ENCODE results near the gene MORN1.
A peak's percentile ranks its signal among the peaks of the same experiment; 100 is the strongest.
"Not testable (repeated sequence)": the region's sequence is repeated elsewhere in the genome, so short reads cannot be mapped to it uniquely, and the experiment has no call there.

MORN1 gene

DNA sequence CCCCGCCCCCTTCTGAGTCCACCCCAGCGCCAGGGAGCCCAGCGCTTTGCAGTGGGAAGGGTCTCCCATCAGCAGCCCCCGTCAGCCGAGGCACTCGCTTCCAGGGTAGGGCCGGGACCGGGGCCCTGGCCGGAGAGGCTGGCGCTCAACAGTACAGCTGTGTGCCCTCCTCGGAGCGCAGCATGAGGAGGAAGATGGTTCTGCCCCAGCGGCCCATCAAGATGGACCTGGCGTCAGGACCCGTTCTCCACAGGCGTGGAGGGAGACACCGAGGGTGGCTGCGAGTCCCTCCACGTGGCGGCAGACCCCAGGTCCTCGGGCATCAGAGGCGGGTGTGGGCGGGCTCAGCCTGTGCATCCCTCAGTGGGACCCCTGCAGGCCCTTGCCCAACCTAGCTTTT is 54.3 kb downstream of the MORN1 start:
- DNase-seq (ENCODE audit: low read depth): no peak

DNA sequence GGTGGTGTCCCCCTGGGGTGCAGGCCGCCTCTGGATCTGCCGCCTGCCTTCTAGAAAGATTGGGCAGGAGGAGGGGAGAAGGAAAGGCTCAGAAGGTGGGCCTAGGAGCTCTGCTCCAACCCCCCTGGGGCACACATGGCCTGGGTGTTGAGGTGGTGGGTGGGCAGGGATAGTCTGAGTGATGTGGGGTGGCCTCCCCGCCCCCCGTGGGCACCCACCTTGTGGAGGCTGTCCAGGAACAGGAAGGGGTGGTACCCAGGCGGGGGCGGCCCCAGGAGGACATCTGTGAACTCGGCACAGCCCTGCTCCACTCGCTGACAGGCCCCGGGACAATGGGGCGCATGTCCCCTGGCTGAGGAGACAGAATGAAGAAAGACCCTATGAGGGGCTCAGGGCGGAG is 54.9 kb downstream of the MORN1 start:
- no peak for DNase-seq (ENCODE audit: low read depth)

DNA sequence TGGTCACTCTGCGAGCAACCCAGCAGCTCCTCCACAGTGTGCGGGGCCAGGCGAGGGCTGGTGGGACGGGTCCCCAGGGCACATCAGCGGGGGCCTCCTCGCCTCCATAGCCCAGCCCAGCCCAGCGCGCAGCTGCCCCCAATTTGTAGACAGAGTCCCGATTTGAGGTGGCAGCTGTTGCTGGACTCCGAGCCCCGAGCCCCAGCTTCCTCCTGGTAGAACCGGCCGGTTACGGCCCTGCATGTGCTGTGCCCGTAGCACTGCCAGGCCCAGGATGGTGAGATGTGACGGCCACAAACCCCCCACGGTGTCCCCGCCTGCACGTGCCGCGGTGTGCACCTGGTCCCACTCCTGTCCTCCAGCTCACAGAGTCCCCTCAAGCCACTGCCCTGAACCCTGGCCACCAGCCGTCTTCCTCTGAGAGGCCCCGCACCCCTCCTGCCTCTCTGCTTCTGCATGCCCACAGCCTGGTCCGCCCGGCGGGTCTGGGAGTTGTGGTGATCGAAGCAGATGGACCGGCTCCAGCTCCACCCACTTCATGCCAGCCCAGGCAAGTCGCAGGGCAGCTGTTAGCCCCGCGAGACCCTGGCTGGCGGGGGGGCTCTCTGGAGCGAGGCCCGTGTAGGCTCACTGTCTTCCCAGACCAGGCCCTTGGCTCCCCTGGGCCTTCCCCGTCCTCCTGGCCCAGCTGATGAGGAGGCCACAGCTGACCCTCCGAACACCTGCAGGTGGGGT is 55.5 kb downstream of the MORN1 start:
- DNase-seq (ENCODE audit: low read depth): no peak

DNA sequence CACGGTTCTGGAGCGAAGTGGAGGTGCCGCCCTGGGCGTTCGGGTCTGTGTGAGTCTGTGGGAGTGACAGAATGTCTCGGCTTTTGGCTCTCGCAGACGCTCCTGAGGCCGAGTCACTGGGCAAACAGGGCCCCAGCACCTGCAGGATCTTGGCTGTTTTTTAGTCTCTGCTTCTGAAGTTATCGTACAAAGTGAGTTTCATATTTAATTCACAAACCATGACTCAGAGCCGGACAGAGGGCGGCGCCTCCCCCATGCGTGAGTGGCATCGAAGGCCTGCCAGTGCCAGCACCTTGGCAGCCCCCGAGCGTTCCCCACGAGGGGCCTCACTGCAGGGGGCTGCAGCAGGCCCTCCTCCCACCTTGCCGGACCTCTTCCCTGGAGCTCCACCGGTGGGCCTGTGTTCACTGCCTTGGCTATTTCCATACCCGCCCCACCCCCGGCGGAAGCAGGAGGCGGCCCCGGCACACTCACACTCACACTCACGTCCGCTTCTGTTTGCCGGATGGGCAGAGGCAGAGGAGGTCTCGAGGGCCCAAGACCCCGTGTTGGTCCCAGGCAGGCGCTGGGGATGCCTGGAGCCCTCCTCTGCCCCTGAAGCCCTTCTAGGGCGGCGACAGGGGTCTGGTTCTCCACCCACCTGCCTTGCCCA is 56.3 kb downstream of the MORN1 start:
- no peak for DNase-seq (ENCODE audit: low read depth)

DNA sequence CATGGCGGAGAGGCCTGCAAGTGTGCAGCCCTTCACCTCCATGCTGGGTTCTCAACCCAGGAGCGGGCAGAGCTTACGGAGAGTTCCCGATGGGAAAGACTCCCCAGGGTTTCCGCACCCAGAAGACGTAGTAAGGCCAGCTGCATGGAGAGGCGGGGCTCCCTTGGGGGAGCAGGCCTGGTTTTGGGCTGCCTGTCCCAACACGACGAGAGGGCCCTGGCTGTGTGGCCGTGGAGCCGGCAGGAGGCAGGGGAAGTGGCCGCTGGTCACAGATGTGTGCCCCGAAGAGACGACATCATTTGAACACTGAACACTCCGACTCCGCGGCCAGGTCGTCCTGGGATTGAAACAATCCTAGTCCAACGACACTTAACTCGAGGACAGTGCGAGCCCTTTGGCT is 57.0 kb downstream of the MORN1 start:
- no peak for DNase-seq (ENCODE audit: low read depth)

DNA sequence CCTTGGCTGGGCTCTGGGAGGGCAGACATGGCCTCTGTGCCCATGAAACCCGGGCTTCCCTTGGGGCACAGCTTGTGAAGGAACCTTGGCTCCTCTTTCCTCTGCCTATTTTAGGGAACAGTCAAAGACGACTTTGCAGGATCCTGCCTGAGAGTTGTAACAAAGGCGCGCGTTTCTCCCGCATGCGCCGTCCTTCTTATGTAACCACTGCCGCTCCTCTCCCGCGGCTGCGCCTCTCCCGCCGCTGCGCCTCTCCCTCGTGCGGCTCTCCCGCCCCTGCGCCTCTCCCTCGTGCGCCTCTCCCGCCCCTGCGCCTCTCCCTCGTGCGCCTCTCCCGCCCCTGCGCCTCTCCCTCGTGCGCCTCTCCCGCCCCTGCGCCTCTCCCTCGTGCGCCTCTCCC is 59.8 kb downstream of the MORN1 start:
- DNase-seq (ENCODE audit: low read depth): not testable (repeated sequence)

DNA sequence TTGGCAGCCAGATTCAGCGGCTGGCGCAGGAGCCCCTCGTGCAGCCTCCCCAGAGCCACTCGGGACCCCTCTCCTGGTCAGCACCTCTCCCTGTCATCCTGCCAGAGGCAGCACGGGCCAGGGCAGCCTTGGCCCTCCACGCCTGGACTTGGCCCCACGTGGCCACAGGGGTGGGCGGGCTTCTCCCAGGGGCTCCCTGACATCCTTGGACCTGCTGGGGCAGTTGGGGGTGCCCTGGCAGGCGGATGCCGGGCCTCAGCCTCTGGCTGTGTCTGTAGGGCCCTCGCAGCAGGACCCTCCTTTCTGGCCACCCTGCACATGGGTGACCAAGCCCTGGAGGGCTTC is 60.2 kb downstream of the MORN1 start:
- no peak for DNase-seq (ENCODE audit: low read depth)

DNA sequence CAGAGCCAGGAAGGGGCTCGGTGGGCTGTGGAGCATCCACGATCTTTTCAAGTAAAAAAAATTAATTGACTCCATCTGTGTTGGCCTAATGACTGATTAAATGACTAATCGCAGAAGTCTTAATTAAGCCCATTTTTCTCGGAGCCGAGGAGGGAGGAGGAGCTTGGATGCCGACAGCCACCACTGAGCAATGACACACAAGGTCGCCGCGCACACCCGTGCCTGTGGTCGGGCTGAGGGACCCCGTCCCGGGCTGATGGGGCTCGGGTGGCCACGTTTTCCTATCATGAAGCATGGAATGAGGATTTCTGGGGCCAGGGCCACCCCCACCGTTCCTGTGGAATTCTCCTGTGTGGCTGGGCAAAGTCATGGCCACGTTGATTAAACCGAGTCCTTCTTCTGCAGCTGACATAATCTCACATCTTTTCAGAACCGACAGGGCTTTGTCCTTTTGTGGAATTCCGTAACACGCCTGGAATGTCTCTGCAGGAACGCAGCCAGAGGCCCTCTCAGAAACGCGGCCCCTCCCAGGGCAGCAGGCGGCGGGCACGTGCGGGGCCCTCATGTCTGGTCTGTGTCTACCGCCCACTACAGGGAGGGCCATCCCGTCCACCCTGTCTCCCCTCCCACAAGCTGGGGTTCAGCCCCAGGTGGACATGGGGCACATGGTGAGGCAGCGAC is 60.7 kb downstream of the MORN1 start:
- peak; percentile 69 for DNase-seq (ENCODE audit: low read depth)

DNA sequence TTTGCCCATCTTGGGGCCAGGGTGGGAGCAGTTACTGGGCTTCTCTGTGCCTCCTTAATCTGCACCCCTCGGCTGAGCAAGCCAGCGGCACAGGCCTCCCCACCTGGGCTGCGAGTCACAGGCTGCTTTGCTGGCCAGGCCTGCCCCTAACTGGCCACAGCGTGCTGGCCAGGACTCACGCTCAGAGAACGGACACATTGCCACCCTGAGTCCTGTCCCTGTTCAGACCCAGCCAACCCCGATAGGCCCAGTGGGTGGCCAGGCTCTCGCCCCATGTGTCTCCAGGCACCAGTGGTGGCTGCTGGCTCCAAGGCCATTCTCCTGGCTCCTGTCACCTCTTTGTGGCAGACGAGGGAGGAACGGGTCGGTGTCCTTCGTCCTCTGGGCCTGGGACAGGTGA is 61.3 kb downstream of the MORN1 start:
- no peak for DNase-seq (ENCODE audit: low read depth)

DNA sequence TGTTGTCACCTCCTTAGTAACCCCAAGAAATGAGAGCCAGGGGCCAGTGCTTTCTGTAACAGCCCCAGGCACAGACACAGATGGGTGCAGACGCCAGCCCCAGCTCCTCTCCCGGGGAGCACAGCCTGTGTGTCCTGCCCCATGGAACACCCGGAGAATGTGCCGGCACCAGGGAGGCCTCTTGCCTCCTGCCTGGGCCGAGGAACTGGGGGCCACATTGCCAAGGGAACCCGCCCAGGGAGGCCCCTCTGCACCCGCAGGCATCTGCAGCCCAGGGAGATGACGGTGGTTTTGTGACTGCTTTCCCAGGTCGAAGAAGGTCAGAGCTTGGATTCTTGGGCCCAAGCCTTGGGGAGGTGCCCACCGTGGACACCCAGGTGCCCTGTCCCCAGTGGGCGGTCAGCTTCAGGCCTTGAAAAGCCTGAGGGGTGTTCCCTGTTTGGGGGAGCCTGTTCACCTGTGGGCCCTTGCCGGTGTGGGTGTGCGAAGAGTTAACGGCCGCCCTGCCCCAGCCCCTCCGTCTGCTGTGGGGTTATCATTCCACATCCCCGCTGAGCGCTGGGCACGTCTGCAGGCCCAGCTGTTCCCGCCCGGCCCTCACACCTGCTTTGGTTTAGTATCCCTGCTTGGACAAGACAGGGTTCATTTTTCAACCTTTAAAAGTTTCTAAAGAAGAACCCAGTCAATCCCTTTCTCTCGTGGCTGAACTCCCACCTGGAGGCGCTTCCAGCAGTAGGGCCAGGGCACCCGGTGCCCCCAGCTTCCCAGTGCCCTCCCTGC is 62.5 kb downstream of the MORN1 start:
- DNase-seq (ENCODE audit: low read depth): no peak

DNA sequence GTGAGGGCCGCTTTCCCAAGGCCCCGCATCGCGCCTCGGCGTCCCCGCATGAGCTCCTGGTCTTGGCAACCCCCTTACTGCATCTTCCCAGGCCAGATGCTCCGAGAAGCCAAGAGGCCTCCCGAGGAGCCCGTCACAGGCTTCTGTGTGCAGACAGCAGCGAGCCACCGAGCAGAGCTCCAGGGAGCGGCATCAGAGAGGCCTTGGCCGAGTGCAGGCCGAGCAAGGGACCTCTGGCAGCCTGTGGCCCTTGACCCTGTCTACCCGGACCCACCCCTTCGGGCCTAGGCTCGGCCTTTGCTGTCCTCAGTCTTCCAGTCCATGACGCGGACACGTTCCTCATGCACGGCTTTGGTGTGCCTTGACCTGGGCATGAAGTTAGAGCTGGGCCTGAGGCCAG is 63.5 kb downstream of the MORN1 start:
- DNase-seq (ENCODE audit: low read depth): no peak

DNA sequence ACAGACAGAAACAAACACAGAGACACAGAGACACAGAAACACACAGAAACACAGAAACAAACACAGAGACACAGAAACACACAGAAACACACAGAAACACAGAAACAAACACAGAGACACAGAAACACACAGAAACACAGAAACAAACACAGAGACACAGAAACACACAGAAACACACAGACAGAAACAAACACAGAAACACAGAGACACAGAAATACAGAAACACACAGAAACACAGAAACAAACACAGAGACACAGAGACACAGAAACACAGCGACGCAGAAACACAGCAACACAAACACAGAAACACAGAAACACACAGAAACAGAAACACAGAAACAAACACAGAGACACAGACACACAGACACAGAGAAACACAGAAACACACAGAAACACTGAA is 64.2 kb downstream of the MORN1 start:
- not testable (repeated sequence) for DNase-seq (ENCODE audit: low read depth)

DNA sequence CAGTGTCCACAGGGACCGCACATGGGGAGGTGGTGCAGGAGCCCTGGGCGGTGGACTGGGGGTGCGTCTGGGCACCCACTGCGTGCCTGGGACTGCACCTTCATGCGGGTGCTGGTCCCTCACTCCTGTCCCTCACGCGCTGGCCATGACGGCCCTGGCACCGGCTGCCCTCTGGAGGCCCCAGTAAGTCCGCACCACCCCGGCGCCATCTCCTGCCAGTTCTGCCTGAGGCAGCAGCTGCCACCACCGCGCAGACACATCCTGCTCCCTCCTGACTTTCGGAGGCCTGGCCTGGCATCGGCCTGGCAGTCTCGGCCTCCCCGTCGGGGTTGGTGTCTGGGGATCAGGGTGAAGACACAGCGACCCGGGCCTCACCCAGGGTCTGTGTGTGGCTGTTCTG is 64.8 kb downstream of the MORN1 start:
- no peak for DNase-seq (ENCODE audit: low read depth)

DNA sequence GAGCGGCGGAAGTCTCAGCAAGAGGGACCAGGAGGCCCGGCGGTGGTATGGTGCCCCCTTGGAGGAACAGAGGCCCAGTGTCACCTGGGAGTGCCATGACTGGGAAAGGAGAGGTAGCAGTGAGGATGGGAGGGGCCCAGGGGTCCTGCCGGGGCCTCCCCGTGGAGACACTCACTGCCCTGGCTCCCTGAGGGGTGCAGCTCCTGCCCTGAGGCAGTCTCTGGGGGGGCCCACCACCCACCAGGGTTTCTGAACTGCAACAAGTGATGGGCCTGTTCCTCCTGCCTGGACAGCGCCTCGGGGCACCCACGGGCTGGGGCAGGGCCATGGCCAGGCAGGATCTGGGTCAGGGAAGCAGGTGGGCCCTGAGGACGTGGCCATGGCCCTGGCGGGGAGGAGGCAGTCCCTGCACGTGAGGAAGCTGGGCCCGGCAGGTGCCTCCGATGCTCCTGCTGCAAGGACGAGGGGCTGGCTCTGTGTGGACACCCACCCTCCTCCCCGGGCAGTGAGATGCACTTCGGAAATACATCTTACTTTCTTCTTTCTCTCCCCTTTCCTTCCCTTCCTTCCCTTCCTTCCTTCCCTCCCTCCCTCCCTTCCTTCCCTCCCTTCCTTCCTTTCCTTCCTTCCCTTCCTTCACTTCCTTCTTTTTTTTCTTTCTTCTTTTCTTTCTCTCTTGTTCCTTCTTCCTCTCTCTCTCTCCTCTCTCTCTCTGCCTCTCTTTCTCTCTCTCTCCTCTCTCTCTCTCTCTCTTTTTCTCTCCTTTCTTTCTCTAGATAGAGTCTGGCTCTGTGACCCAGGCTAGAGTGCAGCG is 66.6 kb downstream of the MORN1 start:
- no peak for DNase-seq (ENCODE audit: low read depth)

DNA sequence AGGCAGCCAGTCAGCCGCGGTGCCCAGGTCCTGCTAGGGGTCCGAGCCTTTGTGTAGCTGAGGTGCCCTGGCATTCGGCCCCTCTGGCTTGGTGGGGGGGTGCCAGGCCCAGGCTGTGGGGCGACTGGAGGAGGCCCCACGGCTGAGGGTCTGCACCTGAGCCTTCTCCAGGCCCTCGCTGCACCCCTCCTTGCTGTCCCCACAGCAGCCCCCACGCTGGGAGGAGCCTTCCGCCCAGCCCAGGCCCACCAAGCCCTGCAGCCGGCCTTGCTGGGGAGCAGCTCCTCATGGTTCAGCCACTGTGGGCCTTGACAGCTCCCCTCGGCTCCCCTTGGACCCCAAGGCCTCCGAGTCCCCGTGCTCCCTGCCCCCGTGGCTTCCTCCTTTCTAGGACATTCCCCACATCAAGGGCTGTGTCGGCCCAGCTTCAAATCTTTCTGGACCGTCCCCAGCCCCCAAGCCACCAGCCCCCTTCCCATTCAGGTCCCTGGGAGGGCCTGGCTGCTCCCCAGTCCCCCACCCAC is 67.8 kb downstream of the MORN1 start:
- DNase-seq (ENCODE audit: low read depth): no peak

DNA sequence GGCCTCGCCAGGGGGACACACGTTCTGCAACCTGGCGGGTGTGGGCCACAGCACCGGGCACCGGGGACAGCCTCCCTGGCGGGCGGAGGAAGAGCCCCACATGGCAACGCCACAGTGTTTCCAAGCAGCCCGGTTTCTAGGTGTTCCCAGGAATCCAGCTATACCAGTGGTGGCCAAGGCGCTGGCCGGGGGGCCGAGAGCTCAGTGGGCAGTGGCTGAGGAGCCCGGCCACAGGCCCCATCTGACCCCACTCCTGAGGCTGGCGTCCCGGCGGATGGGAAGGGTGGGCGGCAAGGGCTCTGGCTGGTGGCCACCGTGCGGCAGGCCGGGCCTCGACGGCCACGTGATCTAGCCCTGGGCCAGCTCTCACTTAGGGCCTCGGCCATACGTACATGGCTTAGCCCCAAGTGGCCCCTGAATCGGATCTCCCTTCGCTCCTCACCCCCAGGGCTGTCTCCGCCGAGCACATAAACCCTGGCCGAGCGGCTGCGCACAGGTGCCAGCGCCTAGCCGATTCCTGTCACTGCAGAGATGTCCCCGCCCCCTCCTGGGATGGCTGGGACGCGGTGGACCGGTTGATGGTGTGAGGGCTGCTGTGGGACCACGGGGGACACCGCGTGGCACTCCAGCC is 68.7 kb downstream of the MORN1 start:
- no peak for DNase-seq (ENCODE audit: low read depth)

DNA sequence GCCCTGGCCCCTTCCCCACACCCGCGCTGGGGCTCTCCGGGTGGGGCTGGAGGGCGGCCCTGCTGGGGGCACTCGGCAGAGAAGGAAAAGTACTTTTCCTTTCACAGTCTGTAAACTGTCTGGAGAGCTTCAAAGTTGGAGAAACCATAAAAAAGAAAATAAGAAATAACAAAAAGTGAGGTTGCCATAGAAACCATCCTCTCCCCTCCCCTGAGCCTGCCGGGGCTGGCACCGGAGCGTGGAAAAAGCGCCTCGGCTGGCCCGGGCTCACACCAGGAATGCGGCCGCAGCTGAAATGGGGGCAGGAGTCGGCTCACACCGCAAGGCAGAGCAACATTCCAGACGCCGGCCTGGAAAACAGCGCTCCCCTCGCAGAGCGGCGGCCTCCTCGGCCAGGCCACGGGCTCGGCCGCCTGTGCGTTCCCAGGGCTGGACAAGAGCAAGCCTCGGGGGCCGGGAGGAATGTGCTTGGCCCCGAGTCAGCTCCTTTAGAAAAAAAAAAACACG is 69.2 kb downstream of the MORN1 start:
- peak; percentile 52 for DNase-seq (ENCODE audit: low read depth)

DNA sequence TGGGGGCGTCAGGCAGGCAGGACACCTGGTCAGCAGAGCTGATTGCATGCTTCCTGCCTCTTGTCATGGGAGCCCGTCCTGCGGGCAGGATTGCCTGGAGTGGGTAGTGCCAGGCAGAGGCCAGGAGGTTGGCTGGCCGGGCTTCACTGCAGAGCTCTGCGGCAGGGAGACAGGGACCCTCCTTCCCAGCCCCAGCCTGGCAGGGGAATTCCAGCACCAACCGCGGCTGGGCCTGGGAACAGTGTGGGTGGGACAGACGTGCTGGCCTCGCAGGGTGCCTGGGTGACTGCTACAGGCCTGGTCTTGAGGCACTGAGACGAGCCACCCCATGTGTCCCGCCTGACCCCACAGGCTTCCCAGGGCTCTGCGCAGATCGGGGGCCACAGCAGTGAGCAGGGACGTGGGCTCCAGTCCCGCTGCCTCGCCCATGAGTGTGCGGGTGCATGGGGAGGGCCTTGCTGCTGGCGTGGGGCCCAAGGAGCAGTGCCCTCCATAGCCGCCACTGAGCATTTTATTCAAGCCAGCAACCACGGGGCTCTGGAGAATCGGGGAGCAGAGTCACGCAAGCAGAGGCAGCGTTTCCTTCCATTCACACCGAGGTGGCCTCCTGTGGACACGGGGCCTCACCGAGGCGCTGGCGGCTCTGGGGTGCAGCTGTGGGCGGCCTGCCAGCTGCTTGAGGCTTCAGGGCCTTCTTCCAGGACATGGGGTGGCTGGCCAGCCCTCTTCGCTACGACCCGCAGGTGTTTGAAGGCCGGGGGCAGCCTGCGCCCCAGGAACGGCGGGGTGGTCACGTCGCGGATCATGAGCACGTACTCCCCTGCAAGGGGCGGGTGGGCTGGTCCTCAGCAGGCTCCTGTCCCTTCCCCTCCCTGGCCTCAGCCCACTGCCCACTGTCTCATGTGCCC is 70.3 kb downstream of the MORN1 start:
- no peak for DNase-seq (ENCODE audit: low read depth)

DNA sequence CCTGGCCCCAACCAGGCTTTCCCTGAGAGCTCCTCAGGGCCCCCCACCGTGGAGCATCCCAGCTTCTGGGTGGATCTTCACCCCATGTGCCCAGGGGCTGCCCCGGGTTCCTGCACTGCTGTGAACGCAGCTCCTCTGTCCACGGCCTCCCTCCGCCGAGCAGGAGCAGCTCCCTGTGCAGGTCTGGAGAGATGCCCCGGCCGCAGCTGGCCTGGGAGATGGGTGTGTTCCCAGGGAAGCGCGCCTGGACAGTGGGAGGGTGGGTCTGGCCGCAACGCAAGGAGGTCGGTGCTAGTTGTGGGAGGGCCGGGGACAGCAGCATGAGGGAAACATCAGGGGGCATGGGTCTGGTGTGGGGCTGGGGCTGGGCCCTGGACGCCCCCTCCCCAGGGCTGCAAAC is 71.3 kb downstream of the MORN1 start:
- DNase-seq (ENCODE audit: low read depth): no peak

DNA sequence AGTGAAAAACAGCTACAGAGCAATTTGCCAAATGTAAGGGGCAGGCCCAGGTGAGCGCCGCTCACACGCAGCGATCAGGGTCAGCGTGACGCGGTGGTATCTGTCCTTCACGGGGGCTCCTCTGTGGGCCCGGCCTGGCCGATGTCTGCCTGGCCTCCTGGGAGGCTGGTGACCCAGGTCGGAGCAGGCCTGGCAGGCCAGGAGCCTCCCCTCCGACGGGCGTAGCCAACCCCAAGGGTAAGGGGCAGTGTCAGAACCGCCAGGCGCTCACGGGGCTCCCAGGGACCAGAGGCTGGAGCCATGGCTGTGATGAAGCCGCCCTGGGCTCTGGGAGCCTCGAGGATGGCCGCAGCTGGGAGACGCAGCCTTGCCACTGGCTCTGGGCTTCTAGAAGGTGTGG is 72.1 kb downstream of the MORN1 start:
- DNase-seq (ENCODE audit: low read depth): no peak

All from ELR (cell line).